Heart left ventricle (tissue), 16 donors: ENCODE measurements around the gene CYP4F3. TPM values are rescaled to one million over a fixed set of nuclear protein-coding genes. Genes with fewer than 3 reads are reported as not detected.

Source experiments
- ATAC-seq, 4 donors: fragments of 200-7000 bp; cut with Tn5 transposase; one replicate each; pipeline ENCODE4 v1.9.1; 2020 to 2022; ENCODE audit warnings: moderate library complexity in 4 of 4, mild to moderate bottlenecking in 3 of 4, moderate number of reproducible peaks in 1 of 4
- DNase-seq, 5 donors: peaks; one replicate each; pipeline ENCODE4 v3.0.0-alpha.2; 2020
- H3K27ac ChIP-seq, 12 donors: fragments of 200-600 bp; sonication (generic) in 4 of 12; one replicate each; pipeline versions ENCODE4 v1.5.0 to v1.8.0; 2016 to 2022; ENCODE audit warnings: mild to moderate bottlenecking in 2 of 12
- H3K27me3 ChIP-seq, 9 donors: fragments of 200-600 bp; sonication (generic) in 2 of 9; one replicate each; pipeline versions ENCODE4 v1.5.1 to v1.8.0; 2016 to 2022; ENCODE audit warnings: mild to moderate bottlenecking in 3 of 9
- H3K36me3 ChIP-seq, 9 donors: fragments of 200-600 bp; sonication (generic) in 2 of 9; one replicate each; pipeline versions ENCODE4 v1.5.0 to v1.8.0; 2018 to 2022; ENCODE audit warnings: mild to moderate bottlenecking in 2 of 9
- H3K4me1 ChIP-seq, 12 donors: fragments of 200-600 bp; sonication (generic) in 4 of 12; one replicate each; pipeline versions ENCODE4 v1.5.0 to v1.8.0; 2016 to 2022; ENCODE audit warnings: mild to moderate bottlenecking in 3 of 12
- H3K4me3 ChIP-seq, 12 donors: fragments of 200-600 bp; sonication (generic) in 4 of 12; one replicate each; pipeline versions ENCODE4 v1.5.0 to v1.8.0; 2017 to 2022; ENCODE audit warnings: mild to moderate bottlenecking in 9 of 12, moderate library complexity in 4 of 12
- H3K9me3 ChIP-seq, 12 donors: fragments of 200-600 bp; sonication (generic) in 4 of 12; one replicate each; pipeline versions ENCODE4 v1.5.0 to v1.8.0; 2016 to 2022; ENCODE audit warnings: mild to moderate bottlenecking in 1 of 12
- POLR2A ChIP-seq, 2 donors: fragments of 450-650 bp; IDR thresholded peaks; one replicate each; pipeline ENCODE4 v1.6.1; 2017; ENCODE audit warnings: antibody characterized with exemption in 2 of 2, mild to moderate bottlenecking in 2 of 2, moderate library complexity in 2 of 2
- WGBS, 4 donors: extraction: QIAGEN DNeasy Blood & Tissue Kit in 2 of 4; methylation state at CpG; one replicate each; pipeline versions ENCODE4 v1.1.5 to v1.1.7; 2013 to 2018; 5-methylcytosine and 5-hydroxymethylcytosine counted together
- intact Hi-C, 10 donors: fragments of 100-400 bp; cut with DNase I; formaldehyde crosslinking; loops; one replicate each; pipeline versions ENCODE4 v1.11.1 to v1.14.2; 2022
- polyA plus RNA-seq, 2 donors: library from polyadenylated mRNA; stranded (reverse); fragments of 200-250 nt; gene quantifications; one replicate each; pipeline ENCODE4 v1.2.3, GENCODE V29; 2013
- total RNA-seq, 9 donors: library from RNA; depleted of rRNA in 2 of 9; stranded (reverse); fragments of >200 nt in 2 of 9; fragmentation: NEBNext Ultra II Directional in 3 of 9; extraction: Animal tissue kit (Norgen Biotek cat#: 25700) in 3 of 9; gene quantifications; one replicate each; pipeline versions ENCODE4 v1.1.0 to v1.2.4, GENCODE V29; 2016 to 2023
- TF ChIP-seq, protein P1 (sequence below), 12 donors: fragments of 200-600 bp; sonication (generic) in 4 of 12; IDR thresholded peaks; one replicate each; pipeline versions ENCODE4 v1.5.0 to v1.8.0; 2018 to 2022; ENCODE audit warnings: antibody characterized with exemption in 12 of 12, mild to moderate bottlenecking in 5 of 12
- donor health status: ischemic (EF 13 %, LVEDD 7.1; RV severe dilation, severe dysfunction).
- donor health status: healthy with polysubstance abuse.
- donor health status: DM: no; HTN: yes; CAD: no.
- donor health status: DM: no; HTN: no; CAD: no.
- donor health status: ischemic (EF 25% LVEDD 6.9; RV normal size, moderate dysfunction).
- donor health status: ischemic (EF 25% LVEDD 5.7; RV mildly dilated, moderate dysfunction).
- donor health status: healthy.
- donor health status: DM: yes; HTN: yes; CAD: no.
- donor health status: ischemic (EF 35%, LVEDD 5.7; RV mildly dilated, moderate dysfunction).
- donor health status: nonischemic (EF 11% LVEDD 7.7; RV severe dilation, severe dysfunction).
- donor health status: DM: yes; HTN: yes; CAD: no.
- donor health status: PGD.
- donor health status: ischemic (EF 29% LVEDD 5.4; RV normal size, mild dysfunction).
- donor health status: nonischemic (EF 23%, LVEDD 6.1; RV moderate dilation, normal function).

CYP4F3 gene
- total and polyA plus RNA-seq, 11 donors, result 0.04 to 1.9 (median 0.29) TPM; not detected in 4

GRCh38 chr19:15652559-15653278 is 12.0 kb downstream of the CYP4F3 start:
- H3K27me3 ChIP-seq, result peaks cover 0 to 16% (median 0%) of the 10 kb centered on the region in 9 donors
- H3K27ac ChIP-seq, result no peak overlapping the region
- no peak for ATAC-seq
- no peak overlapping the region for H3K4me3 ChIP-seq
- peaks cover 0 to 7% (median 0%) of the 10 kb centered on the region in 12 donors for H3K9me3 ChIP-seq
- TF ChIP-seq, protein P1, sequence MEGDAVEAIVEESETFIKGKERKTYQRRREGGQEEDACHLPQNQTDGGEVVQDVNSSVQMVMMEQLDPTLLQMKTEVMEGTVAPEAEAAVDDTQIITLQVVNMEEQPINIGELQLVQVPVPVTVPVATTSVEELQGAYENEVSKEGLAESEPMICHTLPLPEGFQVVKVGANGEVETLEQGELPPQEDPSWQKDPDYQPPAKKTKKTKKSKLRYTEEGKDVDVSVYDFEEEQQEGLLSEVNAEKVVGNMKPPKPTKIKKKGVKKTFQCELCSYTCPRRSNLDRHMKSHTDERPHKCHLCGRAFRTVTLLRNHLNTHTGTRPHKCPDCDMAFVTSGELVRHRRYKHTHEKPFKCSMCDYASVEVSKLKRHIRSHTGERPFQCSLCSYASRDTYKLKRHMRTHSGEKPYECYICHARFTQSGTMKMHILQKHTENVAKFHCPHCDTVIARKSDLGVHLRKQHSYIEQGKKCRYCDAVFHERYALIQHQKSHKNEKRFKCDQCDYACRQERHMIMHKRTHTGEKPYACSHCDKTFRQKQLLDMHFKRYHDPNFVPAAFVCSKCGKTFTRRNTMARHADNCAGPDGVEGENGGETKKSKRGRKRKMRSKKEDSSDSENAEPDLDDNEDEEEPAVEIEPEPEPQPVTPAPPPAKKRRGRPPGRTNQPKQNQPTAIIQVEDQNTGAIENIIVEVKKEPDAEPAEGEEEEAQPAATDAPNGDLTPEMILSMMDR (IDR thresholded peaks at IDR 0.05), result no peak
- no peak for TF ChIP-seq POLR2A (IDR thresholded peaks at IDR 0.05)
- no peaks in the 10 kb centered on the region for H3K4me1 ChIP-seq
- WGBS, 4 donors, result 58 to 78% (median 73%) methylated on average over 7 to 8 of the region's 8 CpGs
- intact Hi-C loops, result no loop called here
- no peaks in the 10 kb centered on the region for H3K36me3 ChIP-seq
- no peak for DNase-seq

GRCh38 chr19:15656467-15656866 is 15.8 kb downstream of the CYP4F3 start:
- no peak overlapping the region for H3K27ac ChIP-seq
- DNase-seq, result no peak
- TF ChIP-seq, protein P1 (IDR thresholded peaks at IDR 0.05), result no peak
- no peak for TF ChIP-seq POLR2A (IDR thresholded peaks at IDR 0.05)
- H3K9me3 ChIP-seq, result no peaks in the 10 kb centered on the region
- ATAC-seq, result no peak
- no peaks in the 10 kb centered on the region for H3K36me3 ChIP-seq
- no peaks in the 10 kb centered on the region for H3K4me1 ChIP-seq
- H3K4me3 ChIP-seq, result no peak overlapping the region
- H3K27me3 ChIP-seq, result peaks cover 0 to 22% (median 4%) of the 10 kb centered on the region in 9 donors
- intact Hi-C loops, result no loop called here

DNA sequence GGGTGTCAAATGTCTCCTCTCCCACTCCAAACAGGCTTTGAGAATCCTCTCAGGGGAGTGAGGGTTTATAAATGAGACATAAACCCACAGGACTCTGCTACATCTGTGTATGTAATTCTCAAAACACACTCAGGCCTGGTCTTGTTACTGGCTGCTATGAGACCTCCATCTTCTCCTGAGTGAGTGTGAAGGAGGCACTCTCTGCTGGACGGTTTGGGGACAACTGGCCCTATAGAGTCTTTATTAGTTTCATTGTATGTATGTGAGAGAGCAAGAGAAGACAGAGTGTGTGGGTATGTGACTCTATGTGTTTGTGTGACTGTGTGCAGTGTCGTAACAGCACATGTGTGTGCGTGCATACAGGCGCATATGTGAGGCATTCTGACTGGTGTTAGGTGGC is 22.6 kb downstream of the CYP4F3 start:
- DNase-seq (no peak), ATAC-seq (no peak)
- Histone ChIP-seq H3K9me3 (peaks cover 0 to 2% (median 0%) of the 10 kb centered on the region in 12 donors), H3K27me3 (peaks cover 0 to 8% (median 3%) of the 10 kb centered on the region in 9 donors), H3K4me1 (no peaks in the 10 kb centered on the region), H3K36me3 (no peaks in the 10 kb centered on the region), H3K4me3 (no peak overlapping the region), H3K27ac (no peak overlapping the region)
- intact Hi-C loops, result no loop called here
- 74 to 78% (median 76%) methylated on average over 4 of the region's 4 CpGs for WGBS, 4 donors
- no peak for TF ChIP-seq POLR2A (IDR thresholded peaks at IDR 0.05)
- TF ChIP-seq, protein P1 (IDR thresholded peaks at IDR 0.05), result no peak

GRCh38 chr19:15666186-15666585 is 25.5 kb downstream of the CYP4F3 start:
- ATAC-seq (no peak), DNase-seq (no peak)
- H3K36me3 ChIP-seq, result no peaks in the 10 kb centered on the region
- peaks cover 0 to 7% (median 0%) of the 10 kb centered on the region in 9 donors for H3K27me3 ChIP-seq
- intact Hi-C loops, result no loop called here
- no peaks in the 10 kb centered on the region for H3K4me1 ChIP-seq
- TF ChIP-seq, protein P1 (IDR thresholded peaks at IDR 0.05), result no peak
- no peak for TF ChIP-seq POLR2A (IDR thresholded peaks at IDR 0.05)
- no peak overlapping the region for H3K4me3 ChIP-seq
- 0 to 27% (median 21%) methylated on average over 1 of the region's 1 CpG for WGBS, 4 donors
- no peak overlapping the region for H3K27ac ChIP-seq
- peaks cover 0 to 2% (median 0%) of the 10 kb centered on the region in 12 donors for H3K9me3 ChIP-seq
